ENCODE data around the gene CCDC120. TPM values are rescaled to one million over a fixed set of nuclear protein-coding genes. Genes with fewer than 3 reads are reported as not detected.

Gene CCDC120
- total and polyA plus RNA-seq, 4 donors = 4.3 to 7.6 (median 5.7) TPM

Other genes with a start within 250 kb of the CCDC120 start
- not detected for gene ERAS, start 232.5 kb upstream of the CCDC120 start, total RNA-seq
- gene ERAS, start 232.5 kb upstream of the CCDC120 start, polyA plus RNA-seq = under 1 TPM in 1 of 2 donors, not detected in 1; 0.69 TPM
- under 1 TPM in 1 of 2 donors, not detected in 1; 0.45 TPM for gene PCSK1N, start 223.4 kb upstream of the CCDC120 start, total RNA-seq
- gene PCSK1N, start 223.4 kb upstream of the CCDC120 start, polyA plus RNA-seq = under 1 TPM; 0.43 to 0.88 TPM
- 10 to 100 TPM; 26.2 TPM for gene TIMM17B, start 161.2 kb upstream of the CCDC120 start, total RNA-seq
- gene TIMM17B, start 161.2 kb upstream of the CCDC120 start, polyA plus RNA-seq = 10 to 100 TPM; 38.6 to 44.5 TPM
- gene PQBP1, start 161.1 kb upstream of the CCDC120 start, total RNA-seq = 10 to 100 TPM; 48.8 to 49.3 TPM
- 100 to 1,000 TPM in 1 of 2 donors, 10 to 100 TPM in 1; 75.0 to 112 TPM for gene PQBP1, start 161.1 kb upstream of the CCDC120 start, polyA plus RNA-seq
- 10 to 100 TPM; 14.2 to 18.3 TPM for gene SLC35A2, start 147.4 kb upstream of the CCDC120 start, total RNA-seq
- gene SLC35A2, start 147.4 kb upstream of the CCDC120 start, polyA plus RNA-seq = 10 to 100 TPM in 1 of 2 donors, 1 to 10 TPM in 1; 5.0 to 18.6 TPM
- 1 to 10 TPM; 8.1 to 9.2 TPM for gene PIM2, start 140.0 kb upstream of the CCDC120 start, total RNA-seq
- 1 to 10 TPM; 3.6 to 5.1 TPM for gene PIM2, start 140.0 kb upstream of the CCDC120 start, polyA plus RNA-seq
- gene OTUD5, start 101.4 kb upstream of the CCDC120 start, total RNA-seq = 10 to 100 TPM; 37.4 to 47.5 TPM
- 10 to 100 TPM; 26.4 to 50.6 TPM for gene OTUD5, start 101.4 kb upstream of the CCDC120 start, polyA plus RNA-seq
- gene KCND1, start 87.2 kb upstream of the CCDC120 start, total RNA-seq = 1 to 10 TPM; 3.4 to 4.8 TPM
- 1 to 10 TPM in 1 of 2 donors, under 1 TPM in 1; 0.88 to 2.8 TPM for gene KCND1, start 87.2 kb upstream of the CCDC120 start, polyA plus RNA-seq
- 10 to 100 TPM; 46.1 to 53.7 TPM for gene GRIPAP1, start 56.7 kb upstream of the CCDC120 start, total RNA-seq
- 10 to 100 TPM; 17.3 to 37.2 TPM for gene GRIPAP1, start 56.7 kb upstream of the CCDC120 start, polyA plus RNA-seq
- gene TFE3, start 15.6 kb upstream of the CCDC120 start, total RNA-seq = 10 to 100 TPM; 67.7 to 70.6 TPM
- 10 to 100 TPM; 23.4 to 47.0 TPM for gene TFE3, start 15.6 kb upstream of the CCDC120 start, polyA plus RNA-seq
- 10 to 100 TPM; 37.7 to 40.2 TPM for gene PRAF2, start 15.0 kb downstream of the CCDC120 start, total RNA-seq
- gene PRAF2, start 15.0 kb downstream of the CCDC120 start, polyA plus RNA-seq = 10 to 100 TPM; 30.8 to 54.3 TPM
- 10 to 100 TPM; 66.1 to 84.4 TPM for gene WDR45, start 20.9 kb downstream of the CCDC120 start, total RNA-seq
- 100 to 1,000 TPM in 1 of 2 donors, 10 to 100 TPM in 1; 73.0 to 236 TPM for gene WDR45, start 20.9 kb downstream of the CCDC120 start, polyA plus RNA-seq
- gene GPKOW, start 64.7 kb downstream of the CCDC120 start, total RNA-seq = 10 to 100 TPM; 15.8 to 20.4 TPM
- gene GPKOW, start 64.7 kb downstream of the CCDC120 start, polyA plus RNA-seq = 10 to 100 TPM; 14.3 to 22.8 TPM
- 1 to 10 TPM; 2.7 to 2.8 TPM for gene MAGIX, start 103.8 kb downstream of the CCDC120 start, total RNA-seq
- gene MAGIX, start 103.8 kb downstream of the CCDC120 start, polyA plus RNA-seq = 1 to 10 TPM; 1.9 to 4.9 TPM
- 100 to 1,000 TPM; 159 to 201 TPM for gene PLP2, start 112.9 kb downstream of the CCDC120 start, total RNA-seq
- 100 to 1,000 TPM; 203 to 337 TPM for gene PLP2, start 112.9 kb downstream of the CCDC120 start, polyA plus RNA-seq
- gene PRICKLE3, start 127.4 kb downstream of the CCDC120 start, total RNA-seq = 10 to 100 TPM; 11.9 to 13.3 TPM
- gene PRICKLE3, start 127.4 kb downstream of the CCDC120 start, polyA plus RNA-seq = 1 to 10 TPM; 2.8 to 7.2 TPM
- gene SYP, start 141.2 kb downstream of the CCDC120 start, total RNA-seq = 1 to 10 TPM; 2.4 to 4.5 TPM
- gene SYP, start 141.2 kb downstream of the CCDC120 start, polyA plus RNA-seq = 1 to 10 TPM; 3.0 to 5.3 TPM
- under 1 TPM; 0.06 to 0.42 TPM for gene CACNA1F, start 174.3 kb downstream of the CCDC120 start, total RNA-seq
- gene CACNA1F, start 174.3 kb downstream of the CCDC120 start, polyA plus RNA-seq = under 1 TPM; 0.03 to 0.38 TPM
- 10 to 100 TPM; 11.6 to 12.5 TPM for gene CCDC22, start 176.5 kb downstream of the CCDC120 start, total RNA-seq
- 10 to 100 TPM in 1 of 2 donors, 1 to 10 TPM in 1; 5.3 to 17.2 TPM for gene CCDC22, start 176.5 kb downstream of the CCDC120 start, polyA plus RNA-seq
- under 1 TPM in 1 of 2 donors, not detected in 1; 0.32 TPM for gene FOXP3, start 205.7 kb downstream of the CCDC120 start, total RNA-seq
- not detected for gene FOXP3, start 205.7 kb downstream of the CCDC120 start, polyA plus RNA-seq
- gene PPP1R3F, start 210.8 kb downstream of the CCDC120 start, total RNA-seq = 1 to 10 TPM; 7.9 to 9.2 TPM
- 1 to 10 TPM; 1.9 to 6.3 TPM for gene PPP1R3F, start 210.8 kb downstream of the CCDC120 start, polyA plus RNA-seq
- gene GAGE10, start 244.6 kb downstream of the CCDC120 start, total RNA-seq = not detected
- gene GAGE10, start 244.6 kb downstream of the CCDC120 start, polyA plus RNA-seq = not detected

Data from aorta (tissue), 4 donors.